Fibroblast of lung (primary cell): ENCODE data around the gene HSD17B3. TPM values are rescaled to one million over a fixed set of nuclear protein-coding genes. Genes with fewer than 3 reads are reported as not detected.

Source experiments
- DNase-seq, 2 donors: peaks; one replicate each; pipeline versions ENCODE4 v3.0.0 to v3.0.0-alpha.2; 2010; ENCODE audit warnings: low read depth in 2 of 2
- H2AFZ ChIP-seq: 2 replicates; pipeline ENCODE4 v1.5.1; 2012; ENCODE audit warnings: low read length, control low read depth, inconsistent platforms
- H3K27ac ChIP-seq: 2 replicates; pipeline ENCODE4 v1.5.1; 2011; ENCODE audit warnings: low read length, control low read depth; ENCODE audit not compliant: insufficient read depth
- H3K27me3 ChIP-seq: 2 replicates; pipeline ENCODE4 v1.5.1; 2011; ENCODE audit warnings: mild to moderate bottlenecking, low read length; ENCODE audit not compliant: control insufficient read depth, insufficient read depth
- H3K36me3 ChIP-seq: 2 replicates; pipeline ENCODE4 v1.5.1; 2011; ENCODE audit warnings: low read length; ENCODE audit not compliant: control insufficient read depth, insufficient read depth
- H3K4me1 ChIP-seq: 2 replicates; pipeline ENCODE4 v1.5.1; 2011; ENCODE audit warnings: low read length; ENCODE audit not compliant: control insufficient read depth, insufficient read depth; ENCODE audit errors: extremely low read depth
- H3K4me2 ChIP-seq: 2 replicates; pipeline ENCODE4 v1.5.1; 2011; ENCODE audit warnings: low read length, control low read depth; ENCODE audit not compliant: insufficient read depth; ENCODE audit errors: extremely low read depth
- H3K4me3 ChIP-seq, 4 experiments: fragments of 200-600 bp in 1 of 4; sonication (generic) in 1 of 4; replicated peaks in 1 of 4; 2 replicates each; pipeline ENCODE4 v1.5.1; 2011 to 2016; ENCODE audit warnings: low read length in 4 of 4, low read depth in 3 of 4, mild to moderate bottlenecking in 3 of 4, control low read depth in 2 of 4, inconsistent platforms in 1 of 4, mixed read lengths in 1 of 4; ENCODE audit not compliant: insufficient read depth in 1 of 4; ENCODE audit errors: control extremely low read depth in 1 of 4
- H3K79me2 ChIP-seq: 2 replicates; pipeline ENCODE4 v1.5.1; 2012; ENCODE audit warnings: mild to moderate bottlenecking, low read length, inconsistent platforms; ENCODE audit not compliant: control insufficient read depth, insufficient read depth
- H3K9ac ChIP-seq: 2 replicates; pipeline ENCODE4 v1.5.1; 2011; ENCODE audit warnings: mild to moderate bottlenecking, low read length, control low read depth; ENCODE audit not compliant: insufficient read depth
- H3K9me3 ChIP-seq: 2 replicates; pipeline ENCODE4 v1.5.1; 2012; ENCODE audit warnings: low read depth, low read length; ENCODE audit not compliant: control insufficient read depth, insufficient read depth
- H4K20me1 ChIP-seq: 2 replicates; pipeline ENCODE4 v1.5.1; 2011; ENCODE audit warnings: low read length; ENCODE audit not compliant: control insufficient read depth, insufficient read depth; ENCODE audit errors: extremely low read depth
- EZH2 ChIP-seq: IDR thresholded peaks from 2 replicates; pipeline ENCODE4 v1.5.1; 2012; ENCODE audit warnings: low read length, control low read depth, mild to moderate bottlenecking; ENCODE audit errors: missing control alignments
- polyA plus RNA-seq, 2 donors: library from polyadenylated mRNA; depleted of rRNA in 1 of 2; stranded (reverse) in 1 of 2; unstranded in 1 of 2; fragments of >200 nt; gene quantifications; 2 replicates each; pipeline ENCODE4 v1.2.1, GENCODE V29; 2011 to 2012; ENCODE audit warnings: missing spikeins in 1 of 2
- total RNA-seq: library from RNA; depleted of rRNA; stranded (reverse); fragments of >200 nt; gene quantifications from 2 replicates; pipeline ENCODE4 v1.2.1, GENCODE V29; 2014
- TF ChIP-seq, protein P1 (sequence below), 2 donors: IDR thresholded peaks in 1 of 2; conservative IDR thresholded peaks in 1 of 2; 1 replicate in 1 of 2; 2 replicates in 1 of 2; pipeline ENCODE4 v1.5.1; 2011 to 2012; ENCODE audit warnings: low read length in 2 of 2, control low read depth in 1 of 2, inconsistent platforms in 1 of 2, low read depth in 1 of 2, mild to moderate bottlenecking in 1 of 2

HSD17B3 gene
- total and polyA plus RNA-seq, 2 donors (not counting 1 experiment from before 2014, with no cell fraction given) = 0.17 TPM; not detected in 1

DNA sequence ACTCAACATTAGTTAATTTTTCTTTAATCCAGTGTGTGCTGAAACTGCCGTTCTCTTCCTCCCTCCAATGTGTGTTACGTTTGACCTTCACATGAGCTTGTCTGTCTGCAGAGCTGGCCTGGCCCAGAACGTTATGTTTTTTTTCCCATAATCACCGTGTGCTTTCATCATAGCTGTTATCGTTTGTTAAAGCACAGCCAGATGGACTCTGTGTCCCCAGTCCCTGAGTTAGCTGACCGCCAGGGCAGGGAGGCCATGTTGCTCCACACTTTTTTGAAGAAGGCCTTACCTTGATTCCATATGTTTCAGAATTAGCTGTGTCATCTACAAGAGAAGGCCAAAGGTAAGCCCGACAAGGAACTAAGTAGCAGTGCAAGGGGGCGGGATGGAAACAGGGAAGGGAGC lies 55.7 kb downstream of the HSD17B3 start:
- TF ChIP-seq, protein P1, sequence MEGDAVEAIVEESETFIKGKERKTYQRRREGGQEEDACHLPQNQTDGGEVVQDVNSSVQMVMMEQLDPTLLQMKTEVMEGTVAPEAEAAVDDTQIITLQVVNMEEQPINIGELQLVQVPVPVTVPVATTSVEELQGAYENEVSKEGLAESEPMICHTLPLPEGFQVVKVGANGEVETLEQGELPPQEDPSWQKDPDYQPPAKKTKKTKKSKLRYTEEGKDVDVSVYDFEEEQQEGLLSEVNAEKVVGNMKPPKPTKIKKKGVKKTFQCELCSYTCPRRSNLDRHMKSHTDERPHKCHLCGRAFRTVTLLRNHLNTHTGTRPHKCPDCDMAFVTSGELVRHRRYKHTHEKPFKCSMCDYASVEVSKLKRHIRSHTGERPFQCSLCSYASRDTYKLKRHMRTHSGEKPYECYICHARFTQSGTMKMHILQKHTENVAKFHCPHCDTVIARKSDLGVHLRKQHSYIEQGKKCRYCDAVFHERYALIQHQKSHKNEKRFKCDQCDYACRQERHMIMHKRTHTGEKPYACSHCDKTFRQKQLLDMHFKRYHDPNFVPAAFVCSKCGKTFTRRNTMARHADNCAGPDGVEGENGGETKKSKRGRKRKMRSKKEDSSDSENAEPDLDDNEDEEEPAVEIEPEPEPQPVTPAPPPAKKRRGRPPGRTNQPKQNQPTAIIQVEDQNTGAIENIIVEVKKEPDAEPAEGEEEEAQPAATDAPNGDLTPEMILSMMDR (conservative IDR thresholded peaks at IDR 0.05 in 1 of 2, IDR thresholded peaks at IDR 0.05 in 1 of 2; ENCODE audit: low read depth in 1 of 2, low read length in 2 of 2) = no peak
- no peak for TF ChIP-seq EZH2
- H2AFZ ChIP-seq = no peak overlapping the region
- no peak for DNase-seq

GRCh38 chr9:96245399-96245798 lies 56.6 kb downstream of the HSD17B3 start:
- Histone ChIP-seq H3K27me3 (peaks cover 7% of the 10 kb centered on the region), H3K4me2 (no peak overlapping the region), H3K4me3 (no peak overlapping the region), H4K20me1 (no peaks in the 10 kb centered on the region), H3K27ac (no peak overlapping the region), H3K79me2 (no peaks in the 10 kb centered on the region), H3K9me3 (no peaks in the 10 kb centered on the region), H3K36me3 (no peaks in the 10 kb centered on the region), H2AFZ (no peak overlapping the region), H3K4me1 (no peaks in the 10 kb centered on the region), H3K9ac (no peak overlapping the region)
- no peak for TF ChIP-seq EZH2
- TF ChIP-seq, protein P1 (conservative IDR thresholded peaks at IDR 0.05 in 1 of 2, IDR thresholded peaks at IDR 0.05 in 1 of 2; ENCODE audit: low read depth in 1 of 2, low read length in 2 of 2) = peak in 1 of 2 donors; percentile 23
- no peak for DNase-seq

More for the DNA sequence above, 55.7 kb downstream of the HSD17B3 start:
- no peak overlapping the region for H3K4me2 ChIP-seq
- H3K4me1 ChIP-seq = no peaks in the 10 kb centered on the region
- H3K9ac ChIP-seq = no peak overlapping the region
- no peaks in the 10 kb centered on the region for H4K20me1 ChIP-seq
- H3K79me2 ChIP-seq = no peaks in the 10 kb centered on the region
- H3K27ac ChIP-seq = no peak overlapping the region
- no peak overlapping the region for H3K4me3 ChIP-seq
- peaks cover 7% of the 10 kb centered on the region for H3K27me3 ChIP-seq
- H3K36me3 ChIP-seq = no peaks in the 10 kb centered on the region
- no peaks in the 10 kb centered on the region for H3K9me3 ChIP-seq

GRCh38 chr9:96243778-96244177 lies 58.2 kb downstream of the HSD17B3 start:
- H3K79me2 ChIP-seq = no peaks in the 10 kb centered on the region
- no peak overlapping the region for H3K4me3 ChIP-seq

More at GRCh38 chr9:96243778-96244177, 58.2 kb downstream of the HSD17B3 start:
- Histone ChIP-seq H3K9ac (no peak overlapping the region), H3K27ac (no peak overlapping the region), H4K20me1 (no peaks in the 10 kb centered on the region), H2AFZ (no peak overlapping the region), H3K9me3 (no peaks in the 10 kb centered on the region), H3K4me2 (no peak overlapping the region), H3K4me1 (no peaks in the 10 kb centered on the region), H3K27me3 (peaks cover 3% of the 10 kb centered on the region), H3K36me3 (no peaks in the 10 kb centered on the region)
- no peak for DNase-seq
- no peak for TF ChIP-seq EZH2
- TF ChIP-seq, protein P1 (conservative IDR thresholded peaks at IDR 0.05 in 1 of 2, IDR thresholded peaks at IDR 0.05 in 1 of 2; ENCODE audit: low read depth in 1 of 2, low read length in 2 of 2) = no peak
